NB4 (cell line): ENCODE measurements around the gene TRAPPC10.

ENCODE experiments used
- MYC ChIP-seq: IDR thresholded peaks from 2 replicates; pipeline ENCODE4 v1.6.1; 2011; ENCODE audit warnings: low read depth, low read length
- POLR2A ChIP-seq: IDR thresholded peaks from 2 replicates; pipeline ENCODE4 v1.6.1; 2011; ENCODE audit warnings: mild to moderate bottlenecking; ENCODE audit not compliant: insufficient read length; ENCODE audit errors: extremely low read depth
- TF ChIP-seq, protein P1 (sequence below): IDR thresholded peaks from one replicate; pipeline ENCODE4 v1.5.1; 2012; ENCODE audit warnings: low read depth, low read length

DNA sequence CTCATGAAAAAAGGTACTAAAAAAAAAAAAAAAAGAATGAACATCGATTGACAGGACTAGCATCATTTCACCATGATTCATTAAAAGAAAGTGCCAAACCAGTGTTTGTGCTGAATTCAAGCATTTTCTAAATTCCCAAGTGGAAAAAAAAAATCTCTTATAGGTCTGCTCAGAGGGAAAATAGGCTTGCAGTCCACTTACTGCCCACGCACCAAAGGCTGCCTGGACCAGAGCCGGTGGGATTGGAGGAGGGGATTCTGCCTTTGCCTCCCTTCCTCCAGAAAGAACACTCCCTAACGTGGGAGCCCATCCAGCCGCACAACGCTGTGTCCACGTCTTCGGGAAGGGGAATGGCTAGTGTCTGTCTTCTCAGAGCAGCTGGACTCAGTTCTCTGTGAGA lies 5.5 kb upstream of the TRAPPC10 start:
- TF ChIP-seq POLR2A (no peak), MYC (no peak)
- TF ChIP-seq, protein P1, sequence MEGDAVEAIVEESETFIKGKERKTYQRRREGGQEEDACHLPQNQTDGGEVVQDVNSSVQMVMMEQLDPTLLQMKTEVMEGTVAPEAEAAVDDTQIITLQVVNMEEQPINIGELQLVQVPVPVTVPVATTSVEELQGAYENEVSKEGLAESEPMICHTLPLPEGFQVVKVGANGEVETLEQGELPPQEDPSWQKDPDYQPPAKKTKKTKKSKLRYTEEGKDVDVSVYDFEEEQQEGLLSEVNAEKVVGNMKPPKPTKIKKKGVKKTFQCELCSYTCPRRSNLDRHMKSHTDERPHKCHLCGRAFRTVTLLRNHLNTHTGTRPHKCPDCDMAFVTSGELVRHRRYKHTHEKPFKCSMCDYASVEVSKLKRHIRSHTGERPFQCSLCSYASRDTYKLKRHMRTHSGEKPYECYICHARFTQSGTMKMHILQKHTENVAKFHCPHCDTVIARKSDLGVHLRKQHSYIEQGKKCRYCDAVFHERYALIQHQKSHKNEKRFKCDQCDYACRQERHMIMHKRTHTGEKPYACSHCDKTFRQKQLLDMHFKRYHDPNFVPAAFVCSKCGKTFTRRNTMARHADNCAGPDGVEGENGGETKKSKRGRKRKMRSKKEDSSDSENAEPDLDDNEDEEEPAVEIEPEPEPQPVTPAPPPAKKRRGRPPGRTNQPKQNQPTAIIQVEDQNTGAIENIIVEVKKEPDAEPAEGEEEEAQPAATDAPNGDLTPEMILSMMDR: no peak
